GM12878 (cell line): ENCODE measurements around the gene NTRK3. TPM values are rescaled to one million over a fixed set of nuclear protein-coding genes. Genes with fewer than 3 reads are reported as not detected.

Source experiments
- ATAC-seq: fragments of 200-7000 bp; cut with Tn5 transposase; 3 replicates; pipeline ENCODE4 v1.9.1; 2020; ENCODE audit warnings: mild to moderate bottlenecking, moderate library complexity
- BruUV-seq: library from RNA; stranded (reverse); fragments of 400-500 nt; replicated peaks from 2 replicates; lab custom pipeline; 2021; lab: Mats Ljungman, UMichigan
- CTCF ChIA-PET: fragments of 300-600 bp; sonication (Branson Sonifier 250); formaldehyde crosslinking; extraction: SDS; loops from one replicate; lab custom pipeline; 2021; ENCODE audit warnings: inconsistent platforms; lab: Yijun Ruan, JAX
- POLR2A ChIA-PET: fragments of 350-600 bp; formaldehyde crosslinking; extraction: SDS; loops from one replicate; lab custom pipeline; 2021; ENCODE audit warnings: inconsistent platforms; lab: Charles Lee
- RAD21 ChIA-PET: fragments of 300-600 bp; sonication (Branson Sonifier 250); formaldehyde crosslinking; loops from one replicate; lab custom pipeline; 2023; ENCODE audit warnings: antibody characterized with exemption; ENCODE audit not compliant: unreplicated experiment; lab: Charles Lee
- SMC1A ChIA-PET: fragments of 300-600 bp; sonication (Branson Sonifier 250); formaldehyde crosslinking; loops from one replicate; lab custom pipeline; 2023; ENCODE audit not compliant: unreplicated experiment, uncharacterized antibody; lab: Charles Lee
- DNase-seq: peaks from one replicate; pipeline ENCODE4 v3.0.0-alpha.2; 2011; ENCODE audit warnings: low read depth, low spot score
- FAIRE-seq: peaks from 3 replicates; lab custom pipeline; 2011; peaks lifted over from hg19 to GRCh38; lab: Jason Lieb, UNC
- H2AFZ ChIP-seq: 2 replicates; pipeline ENCODE4 v1.6.0; 2011; ENCODE audit warnings: low read depth, low read length, control low read depth; ENCODE audit not compliant: control insufficient read depth
- H3K27ac ChIP-seq: 2 replicates; pipeline ENCODE4 v1.5.1; 2011; ENCODE audit warnings: control low read depth; ENCODE audit not compliant: control insufficient read depth, insufficient read depth
- H3K27me3 ChIP-seq, 2 experiments: replicated peaks in 1 of 2; 2 replicates each; pipeline versions ENCODE4 v1.6.0 to v1.6.1; 2011; ENCODE audit warnings: low read length in 1 of 2; ENCODE audit not compliant: control insufficient read depth in 2 of 2, insufficient read depth in 2 of 2
- H3K36me3 ChIP-seq, 2 experiments: 2 replicates each; pipeline ENCODE4 v1.5.1; 2011; ENCODE audit warnings: low read length in 1 of 2; ENCODE audit not compliant: control insufficient read depth in 2 of 2, insufficient read depth in 2 of 2
- H3K4me1 ChIP-seq: 2 replicates; pipeline ENCODE4 v1.6.1; 2011; ENCODE audit warnings: mild to moderate bottlenecking, low read length, moderate library complexity, mixed read lengths; ENCODE audit not compliant: control insufficient read depth, insufficient read depth
- H3K4me2 ChIP-seq: 2 replicates; pipeline ENCODE4 v1.6.0; 2011; ENCODE audit warnings: control low read depth; ENCODE audit not compliant: control insufficient read depth, insufficient read depth
- H3K4me3 ChIP-seq: fragments of 200-600 bp; sonication (generic); 2 replicates; pipeline ENCODE4 v1.5.1; 2016
- H3K79me2 ChIP-seq: 2 replicates; pipeline ENCODE4 v1.6.0; 2011; ENCODE audit warnings: low read length; ENCODE audit not compliant: control insufficient read depth, insufficient read depth
- H3K9ac ChIP-seq: 2 replicates; pipeline ENCODE4 v1.8.0; 2011; ENCODE audit warnings: low read length, control low read depth, mixed read lengths; ENCODE audit not compliant: control insufficient read depth, insufficient read depth
- H3K9me3 ChIP-seq: replicated peaks from 3 replicates; pipeline ENCODE4 v1.5.1; 2011; ENCODE audit warnings: mild to moderate bottlenecking, low read length; ENCODE audit not compliant: control insufficient read depth, insufficient read depth
- H4K20me1 ChIP-seq: 2 replicates; pipeline ENCODE4 v1.6.0; 2011; ENCODE audit not compliant: control insufficient read depth, insufficient read depth
- ASH2L ChIP-seq: fragments of 300-600, 200-600 bp; sonication (generic); IDR thresholded peaks from 2 replicates; pipeline ENCODE4 v1.6.1; 2017; ENCODE audit warnings: low read depth, mild to moderate bottlenecking, borderline replicate concordance
- CREB1 ChIP-seq: IDR thresholded peaks from 2 replicates; pipeline ENCODE4 v1.6.1; 2012; ENCODE audit warnings: low read depth, mild to moderate bottlenecking, inconsistent platforms
- CTCF ChIP-seq, 3 experiments: IDR thresholded peaks in 2 of 3; conservative IDR thresholded peaks in 1 of 3; 2 replicates each; pipeline ENCODE4 v1.5.1; 2011; ENCODE audit warnings: low read depth in 3 of 3, low read length in 3 of 3, mild to moderate bottlenecking in 3 of 3, control low read depth in 2 of 3, moderate library complexity in 2 of 3, inconsistent platforms in 1 of 3, mixed read lengths in 1 of 3; ENCODE audit not compliant: control insufficient read depth in 2 of 3, insufficient read depth in 1 of 3; ENCODE audit errors: extremely low read depth in 1 of 3
- GABPA ChIP-seq: IDR thresholded peaks from 2 replicates; pipeline ENCODE4 v1.6.1; 2014; ENCODE audit warnings: antibody characterized with exemption, low read depth, mild to moderate bottlenecking, inconsistent platforms
- JUND ChIP-seq: IDR thresholded peaks from 2 replicates; pipeline ENCODE4 v1.6.1; 2012; ENCODE audit warnings: low read depth, mild to moderate bottlenecking, low read length, improper control_type of control experiment, moderate library complexity
- MEF2B ChIP-seq: fragments of 450-650 bp; IDR thresholded peaks from 2 replicates; pipeline ENCODE4 v1.6.1; 2018; ENCODE audit warnings: mild to moderate bottlenecking, moderate library complexity; ENCODE audit not compliant: partially characterized antibody, poor library complexity, severe bottlenecking
- PAX8 ChIP-seq: fragments of 450-650 bp; IDR thresholded peaks from 2 replicates; pipeline ENCODE4 v1.6.1; 2017; ENCODE audit warnings: mild to moderate bottlenecking, moderate library complexity
- REST ChIP-seq: IDR thresholded peaks from 2 replicates; pipeline ENCODE4 v1.6.1; 2012; ENCODE audit warnings: mild to moderate bottlenecking, low read depth, low read length
- RUNX3 ChIP-seq: IDR thresholded peaks from 2 replicates; pipeline ENCODE4 v1.6.1; 2012; ENCODE audit warnings: low read length, inconsistent platforms
- TCF12 ChIP-seq: IDR thresholded peaks from 2 replicates; pipeline ENCODE4 v1.6.1; 2011; ENCODE audit warnings: low read depth, mild to moderate bottlenecking, low read length
- WRNIP1 ChIP-seq: IDR thresholded peaks from 2 replicates; pipeline ENCODE4 v1.6.1; 2011; ENCODE audit warnings: low read depth, low read length, improper control_type of control experiment, borderline replicate concordance
- ZNF274 ChIP-seq: IDR thresholded peaks from one replicate; pipeline ENCODE4 v1.8.0; 2011; ENCODE audit not compliant: insufficient read length, insufficient read depth
- WGBS: methylation state at CpG from one replicate; pipeline ENCODE4 v1.1.6; 2016; ENCODE audit warnings: low lambda C conversion rate; ENCODE audit not compliant: insufficient replicate concordance, insufficient coverage; ENCODE audit errors: missing lambda C conversion rate; 5-methylcytosine and 5-hydroxymethylcytosine counted together
- in situ Hi-C: fragments of 300-500 bp; cut with MboI; formaldehyde crosslinking; loops from 9 replicates; pipeline ENCODE4 v1.14.3; 2018; ENCODE audit warnings: mixed read lengths
- intact Hi-C: fragments of 100-400 bp; cut with micrococcal nuclease; formaldehyde crosslinking; loops from one replicate; pipeline ENCODE4 v1.14.2; 2022; ENCODE audit not compliant: unreplicated experiment
- polyA plus RNA-seq, 11 experiments: library from polyadenylated mRNA; depleted of rRNA in 4 of 11; unstranded in 6 of 11; stranded (reverse) in 5 of 11; fragments of >200 nt; fragmentation: Nextera tagmentation in 4 of 11; fragmentation: Illumina TruSeq in 1 of 11; extraction: Ambion mirVana in 4 of 11; extraction: Trizol in 1 of 11; gene quantifications; 1 replicate in 1 of 11; 2 replicates in 10 of 11; pipeline versions ENCODE4 v1.2.1 to v1.2.3, GENCODE V29; 2011 to 2016; ENCODE audit warnings: inconsistent platforms in 2 of 11, missing spikeins in 2 of 11, low read depth in 1 of 11
- total RNA-seq, 4 experiments: library from RNA; depleted of rRNA in 3 of 4; stranded (reverse); fragments of >200 nt in 3 of 4; fragmentation: Illumina TruSeq in 1 of 4; extraction: Trizol in 1 of 4; gene quantifications; 2 replicates each; pipeline versions ENCODE4 v1.2.1 to v1.2.3, GENCODE V29; 2013 to 2021

The NTRK3 gene
- total and polyA plus RNA-seq, 10 of the 15 experiments (the other 5 are each of a cell fraction or from before 2014, with no cell fraction given) = not detected

GRCh38 chr15:88301311-88301710, 44.8 kb upstream of the NTRK3 start (continued):
- TF ChIP-seq ZNF274 = no peak
- no peak for TF ChIP-seq WRNIP1
- TF ChIP-seq RUNX3 = no peak
- no peak for TF ChIP-seq REST
- no peak for TF ChIP-seq TCF12
- TF ChIP-seq MEF2B = no peak

- DNase-seq (no peak), ATAC-seq (no peak)
These were observed 44.3 kb upstream of the NTRK3 start for GRCh38 chr15:88300861-88301260.

More at GRCh38 chr15:88300861-88301260, 44.3 kb upstream of the NTRK3 start:
- Histone ChIP-seq H2AFZ (no peak overlapping the region), H4K20me1 (no peaks in the 10 kb centered on the region), H3K79me2 (no peaks in the 10 kb centered on the region), H3K9me3 (no peaks in the 10 kb centered on the region), H3K4me1 (no peaks in the 10 kb centered on the region), H3K27ac (no peak overlapping the region), H3K4me2 (no peak overlapping the region), H3K36me3 (no peaks in the 10 kb centered on the region), H3K27me3 (no peaks in the 10 kb centered on the region; a peak in 1 of 4 replicates)
- no TSS peak for BruUV-seq
- intact Hi-C loops (no loop called here), in situ Hi-C loops (no loop called here)
- CTCF ChIA-PET = no interaction called here
- FAIRE-seq = no peak
- TF ChIP-seq CTCF (IDR thresholded peaks at IDR 0.05 in 2 of 3, conservative IDR thresholded peaks at IDR 0.05 in 1 of 3; ENCODE audit: control insufficient read depth in 2 of 3, extremely low read depth in 1 of 3, insufficient read depth in 1 of 3, low read depth in 3 of 3, low read length in 3 of 3) (no peak), MEF2B (no peak), CREB1 (no peak), JUND (no peak), GABPA (no peak), PAX8 (no peak), ASH2L (no peak)
- TF ChIP-seq, all 136 proteins: peak for 0
- 0% methylated on average over 4 of the region's 4 CpGs for WGBS
- H3K4me3 ChIP-seq = no peak overlapping the region
- POLR2A ChIA-PET = no interaction called here
- H3K9ac ChIP-seq = no peak overlapping the region
- RAD21 ChIA-PET = no interaction called here
- SMC1A ChIA-PET = interaction anchor here (0.5 kb wide), 1 partner anchor 247 kb away, joined by 3 read pairs; no protein-coding TSS in a partner anchor
